GM12873 (cell line): Measurements from ENCODE around the gene SLITRK1.

ENCODE experiments used
- CTCF ChIP-seq: IDR thresholded peaks from 2 replicates; pipeline ENCODE4 v1.5.1; 2012; ENCODE audit warnings: low read depth, mild to moderate bottlenecking, moderate library complexity, low read length, control low read depth; ENCODE audit not compliant: insufficient read depth; ENCODE audit errors: missing control alignments

The SLITRK1 gene

GRCh38 chr13:83865161-83866137, 16.8 kb downstream of the SLITRK1 start:
- TF ChIP-seq CTCF = no peak

GRCh38 chr13:83853771-83854170, 28.5 kb downstream of the SLITRK1 start:
- TF ChIP-seq CTCF = no peak

- no peak for TF ChIP-seq CTCF
These were observed 37.2 kb downstream of the SLITRK1 start for GRCh38 chr13:83845106-83845505.

GRCh38 chr13:83839146-83839545, 43.1 kb downstream of the SLITRK1 start:
- no peak for TF ChIP-seq CTCF

- no peak for TF ChIP-seq CTCF
These were observed 50.5 kb downstream of the SLITRK1 start for GRCh38 chr13:83831796-83832195.

GRCh38 chr13:83829810-83830209, 52.5 kb downstream of the SLITRK1 start:
- no peak for TF ChIP-seq CTCF

GRCh38 chr13:83827338-83827737, 54.9 kb downstream of the SLITRK1 start:
- no peak for TF ChIP-seq CTCF
